DND-41 (cell line): ENCODE results near the gene POU2F1.

Experiments
- ATAC-seq: fragments of 200-7000 bp; cut with Tn5 transposase; 3 replicates; pipeline ENCODE4 v1.9.1; 2021; ENCODE audit warnings: low read depth; ENCODE audit not compliant: insufficient read depth
- DNase-seq: peaks from one replicate; pipeline ENCODE4 v3.0.0-alpha.2; 2020
- H2AFZ ChIP-seq: 2 replicates; pipeline ENCODE4 v1.6.0; 2012; ENCODE audit warnings: low read depth, low read length
- H3K27ac ChIP-seq: 2 replicates; pipeline ENCODE4 v1.5.1; 2012; ENCODE audit warnings: low read length, inconsistent platforms
- H3K27me3 ChIP-seq: fragments of 200-600 bp; sonication (generic); 2 replicates; pipeline ENCODE4 v1.6.0; 2012; ENCODE audit warnings: low read length, mild to moderate bottlenecking, inconsistent platforms; ENCODE audit not compliant: insufficient read depth, poor library complexity
- H3K36me3 ChIP-seq: 2 replicates; pipeline ENCODE4 v1.5.1; 2012; ENCODE audit warnings: low read length, inconsistent platforms; ENCODE audit not compliant: insufficient read depth
- H3K4me1 ChIP-seq: 2 replicates; pipeline ENCODE4 v1.5.1; 2012; ENCODE audit warnings: mild to moderate bottlenecking, low read length; ENCODE audit not compliant: insufficient read depth
- H3K4me2 ChIP-seq: 2 replicates; pipeline ENCODE4 v1.6.0; 2012; ENCODE audit warnings: mild to moderate bottlenecking, moderate library complexity, low read length, inconsistent platforms; ENCODE audit not compliant: insufficient read depth
- H3K4me3 ChIP-seq, 2 experiments: fragments of 200-600 bp in 1 of 2; shearing (Covaris generic) in 1 of 2; 2 replicates each; pipeline ENCODE4 v1.5.1; 2012 to 2016; ENCODE audit warnings: inconsistent platforms in 2 of 2, low read length in 2 of 2, mild to moderate bottlenecking in 2 of 2, low read depth in 1 of 2, moderate library complexity in 1 of 2
- H3K79me2 ChIP-seq: 2 replicates; pipeline ENCODE4 v1.6.0; 2012; ENCODE audit warnings: low read length, inconsistent platforms; ENCODE audit not compliant: insufficient read depth
- H3K9ac ChIP-seq: 2 replicates; pipeline ENCODE4 v1.6.0; 2012; ENCODE audit warnings: low read depth, mild to moderate bottlenecking, inconsistent platforms, low read length, moderate library complexity
- H3K9me3 ChIP-seq: 2 replicates; pipeline ENCODE4 v1.5.1; 2012; ENCODE audit warnings: low read length, moderate library complexity, mild to moderate bottlenecking, inconsistent platforms; ENCODE audit not compliant: insufficient read depth, severe bottlenecking
- H4K20me1 ChIP-seq: 2 replicates; pipeline ENCODE4 v1.6.0; 2012; ENCODE audit warnings: low read length; ENCODE audit not compliant: insufficient read depth
- CTCF ChIP-seq: IDR thresholded peaks from 2 replicates; pipeline ENCODE4 v1.5.1; 2012; ENCODE audit warnings: borderline replicate concordance, low read length, moderate library complexity, mild to moderate bottlenecking; ENCODE audit not compliant: poor library complexity, severe bottlenecking; ENCODE audit errors: extremely low read depth
- EZH2 ChIP-seq: IDR thresholded peaks from 3 replicates; pipeline ENCODE4 v1.6.1; 2012; ENCODE audit warnings: borderline replicate concordance, low read depth, mild to moderate bottlenecking, moderate library complexity, low read length, inconsistent platforms; ENCODE audit not compliant: severe bottlenecking

POU2F1 gene

GRCh38 chr1:167452483-167452882, 231.8 kb downstream of the POU2F1 start:
- no peak for TF ChIP-seq EZH2
- TF ChIP-seq CTCF: no peak
- no peak overlapping the region for H2AFZ ChIP-seq
- H3K9ac ChIP-seq: no peak overlapping the region
- H4K20me1 ChIP-seq: peaks cover 45% of the 10 kb centered on the region
- no peaks in the 10 kb centered on the region for H3K9me3 ChIP-seq
- no peak overlapping the region for H3K4me2 ChIP-seq
- H3K4me3 ChIP-seq: no peak overlapping the region
- H3K79me2 ChIP-seq: peaks cover 71% of the 10 kb centered on the region
- H3K27ac ChIP-seq: no peak overlapping the region
- DNase-seq: no peak
- peaks cover 69% of the 10 kb centered on the region for H3K4me1 ChIP-seq
- ATAC-seq: no peak
- H3K27me3 ChIP-seq: no peaks in the 10 kb centered on the region
- H3K36me3 ChIP-seq: peaks cover 13% of the 10 kb centered on the region

DNA sequence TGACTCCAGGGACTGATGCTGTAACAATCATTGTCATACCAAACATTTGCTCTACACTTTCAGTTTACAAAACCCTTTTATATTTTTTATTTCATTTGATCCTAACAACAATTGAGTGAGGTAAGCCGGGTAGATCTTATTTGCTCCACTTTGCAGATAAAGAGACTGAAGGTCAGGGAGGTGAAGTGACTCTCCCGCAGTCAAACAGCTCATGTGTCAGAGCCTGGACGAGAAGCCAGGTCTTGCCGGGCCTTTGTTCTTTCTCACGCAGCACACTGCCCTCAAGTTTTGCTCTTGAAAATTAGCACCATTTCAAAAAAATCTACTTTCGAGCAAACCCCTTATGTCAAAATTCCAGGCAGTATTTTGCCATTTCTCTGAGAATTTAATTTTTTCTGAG, 232.4 kb downstream of the POU2F1 start:
- Histone ChIP-seq H3K9ac (no peak overlapping the region), H3K27ac (no peak overlapping the region), H3K4me1 (peaks cover 69% of the 10 kb centered on the region), H3K79me2 (peaks cover 72% of the 10 kb centered on the region), H3K36me3 (peaks cover 18% of the 10 kb centered on the region), H4K20me1 (peaks cover 51% of the 10 kb centered on the region), H3K27me3 (no peaks in the 10 kb centered on the region), H2AFZ (no peak overlapping the region), H3K9me3 (no peaks in the 10 kb centered on the region), H3K4me2 (no peak overlapping the region), H3K4me3 (no peak overlapping the region)
- DNase-seq (no peak), ATAC-seq (no peak)
- no peak for TF ChIP-seq CTCF
- no peak for TF ChIP-seq EZH2

GRCh38 chr1:167454304-167454893, 233.7 kb downstream of the POU2F1 start:
- H3K9ac ChIP-seq: no peak overlapping the region; the same call in 1 of the 2 replicates
- H3K4me2 ChIP-seq: peak overlapping the region; percentile 81; the same call in 1 of the 2 replicates
- no peak for TF ChIP-seq CTCF
- TF ChIP-seq EZH2: no peak
- H4K20me1 ChIP-seq: peaks cover 54% of the 10 kb centered on the region
- ATAC-seq (no peak), DNase-seq (no peak)
- H3K4me1 ChIP-seq: peaks cover 63% of the 10 kb centered on the region
- no peaks in the 10 kb centered on the region for H3K27me3 ChIP-seq
- H2AFZ ChIP-seq: no peak overlapping the region
- peaks cover 70% of the 10 kb centered on the region for H3K79me2 ChIP-seq
- H3K36me3 ChIP-seq: peaks cover 21% of the 10 kb centered on the region
- H3K27ac ChIP-seq: no peak overlapping the region
- H3K9me3 ChIP-seq: no peaks in the 10 kb centered on the region
- no peak overlapping the region for H3K4me3 ChIP-seq
